ENCODE data around the gene BCL2L13. TPM values are rescaled to one million over a fixed set of nuclear protein-coding genes. Genes with fewer than 3 reads are reported as not detected.

Gene BCL2L13
- total and polyA plus RNA-seq, 2 experiments from 2014 or later, result 35.3 to 61.5 TPM

- no peaks in the 10 kb centered on the region for H3K9me3 ChIP-seq (ENCODE audit: low read depth)
- peaks cover 5% of the 10 kb centered on the region for H3K4me1 ChIP-seq (ENCODE audit: low read depth)
- no peak for TF ChIP-seq CTCF (IDR thresholded peaks at IDR 0.05; ENCODE audit: low read depth, low read length)
- peak overlapping the region; percentile 54 for H3K4me3 ChIP-seq
- H3K36me3 ChIP-seq, result no peaks in the 10 kb centered on the region
- DNase-seq (ENCODE audit: low read depth in 1 of 2, low spot score in 1 of 2), result no peak
- no peaks in the 10 kb centered on the region for H3K27me3 ChIP-seq
- H3K27ac ChIP-seq, result peak overlapping the region; percentile 89
Measured at GRCh38 chr22:17629173-17629489, 9.4 kb upstream of the BCL2L13 start.

GRCh38 chr22:17629641-17630040 lies 8.9 kb upstream of the BCL2L13 start:
- TF ChIP-seq CTCF (IDR thresholded peaks at IDR 0.05; ENCODE audit: low read depth, low read length), result no peak
- no peaks in the 10 kb centered on the region for H3K36me3 ChIP-seq
- H3K4me1 ChIP-seq (ENCODE audit: low read depth), result peaks cover 5% of the 10 kb centered on the region
- H3K9me3 ChIP-seq (ENCODE audit: low read depth), result no peaks in the 10 kb centered on the region
- peak overlapping the region; percentile 54 for H3K4me3 ChIP-seq
- no peak for DNase-seq (ENCODE audit: low read depth in 1 of 2, low spot score in 1 of 2)
- no peak overlapping the region for H3K27ac ChIP-seq
- H3K27me3 ChIP-seq, result no peaks in the 10 kb centered on the region

- Histone ChIP-seq H3K36me3 (no peaks in the 10 kb centered on the region), H3K4me3 (no peak overlapping the region), H3K9me3 (ENCODE audit: low read depth) (no peaks in the 10 kb centered on the region), H3K27me3 (no peaks in the 10 kb centered on the region), H3K4me1 (ENCODE audit: low read depth) (peaks cover 5% of the 10 kb centered on the region), H3K27ac (no peak overlapping the region)
- DNase-seq (ENCODE audit: low read depth in 1 of 2, low spot score in 1 of 2), result no peak
- TF ChIP-seq CTCF (IDR thresholded peaks at IDR 0.05; ENCODE audit: low read depth, low read length), result no peak
Measured at GRCh38 chr22:17631076-17631565, 7.4 kb upstream of the BCL2L13 start.

GRCh38 chr22:17633217-17633997 lies 5.2 kb upstream of the BCL2L13 start:
- DNase-seq (ENCODE audit: low read depth in 1 of 2, low spot score in 1 of 2), result peak in 1 of 2 donors; percentile 81
- no peak for TF ChIP-seq CTCF (IDR thresholded peaks at IDR 0.05; ENCODE audit: low read depth, low read length)
- H3K27me3 ChIP-seq, result no peaks in the 10 kb centered on the region
- H3K27ac ChIP-seq, result peak overlapping the region; percentile 37
- no peaks in the 10 kb centered on the region for H3K9me3 ChIP-seq (ENCODE audit: low read depth)
- H3K4me1 ChIP-seq (ENCODE audit: low read depth), result peaks cover 6% of the 10 kb centered on the region
- no peak overlapping the region for H3K4me3 ChIP-seq
- no peaks in the 10 kb centered on the region for H3K36me3 ChIP-seq

- Histone ChIP-seq H3K27me3 (no peaks in the 10 kb centered on the region), H3K4me3 (no peak overlapping the region), H3K36me3 (no peaks in the 10 kb centered on the region), H3K4me1 (ENCODE audit: low read depth) (peaks cover 6% of the 10 kb centered on the region), H3K27ac (no peak overlapping the region), H3K9me3 (ENCODE audit: low read depth) (no peaks in the 10 kb centered on the region)
- DNase-seq (ENCODE audit: low read depth in 1 of 2, low spot score in 1 of 2), result no peak
- TF ChIP-seq CTCF (IDR thresholded peaks at IDR 0.05; ENCODE audit: low read depth, low read length), result no peak
Measured at GRCh38 chr22:17633998-17634323, 4.6 kb upstream of the BCL2L13 start.
